HEK293 (cell line): ENCODE results near the gene TRMU.

Experiments used
- CTCF ChIA-PET: fragments of 350-600 bp; formaldehyde crosslinking; extraction: SDS; loops from one replicate; lab custom pipeline; 2021; ENCODE audit warnings: antibody characterized with exemption; lab: Yijun Ruan, JAX
- POLR2A ChIA-PET: fragments of 300-600 bp; formaldehyde crosslinking; extraction: SDS; loops from one replicate; lab custom pipeline; 2020; ENCODE audit warnings: antibody characterized with exemption, inconsistent platforms; lab: Yijun Ruan, JAX
- H3K27ac ChIP-seq: fragments of 200-500 bp; sonication (Bioruptor generic); 2 replicates; pipeline ENCODE4 v1.5.1; 2014; ENCODE audit warnings: low read depth, low read length, control low read depth, inconsistent platforms; ENCODE audit errors: extremely low read depth
- H3K36me3 ChIP-seq, 2 experiments: fragments of 200-500 bp in 1 of 2; sonication (Bioruptor generic) in 1 of 2; 1 replicate in 1 of 2; 2 replicates in 1 of 2; pipeline ENCODE4 v1.5.1; 2014 to 2017; ENCODE audit warnings: inconsistent platforms in 2 of 2, low read length in 2 of 2; ENCODE audit not compliant: control insufficient read depth in 2 of 2, insufficient read depth in 1 of 2
- H3K4me1 ChIP-seq: fragments of 200-500 bp; sonication (Bioruptor generic); 2 replicates; pipeline ENCODE4 v1.5.1; 2014; ENCODE audit warnings: mild to moderate bottlenecking, low read length, inconsistent platforms; ENCODE audit not compliant: control insufficient read depth, insufficient read depth
- H3K4me3 ChIP-seq: 2 replicates; pipeline ENCODE4 v1.5.1; 2011; ENCODE audit warnings: low read depth, mild to moderate bottlenecking, control low read depth, low read length, moderate library complexity
- H3K9me3 ChIP-seq: fragments of 200-500 bp; sonication (Bioruptor generic); 2 replicates; pipeline ENCODE4 v1.5.1; 2014; ENCODE audit warnings: low read depth, low read length, inconsistent platforms; ENCODE audit not compliant: control insufficient read depth, insufficient read depth
- FEZF1 ChIP-seq: fragments of 450-650 bp; formaldehyde crosslinking; IDR thresholded peaks from 2 replicates; pipeline ENCODE4 v1.5.1; 2016; ENCODE audit warnings: missing biosample characterization, missing genetic modification characterization
- KLF9 ChIP-seq: fragments of 450-650 bp; formaldehyde crosslinking; IDR thresholded peaks from 2 replicates; pipeline ENCODE4 v1.5.1; 2016; ENCODE audit warnings: missing biosample characterization, missing genetic modification characterization, low read depth
- SALL2 ChIP-seq: fragments of 450-650 bp; formaldehyde crosslinking; IDR thresholded peaks from 2 replicates; pipeline ENCODE4 v1.5.0; 2017; ENCODE audit warnings: missing biosample characterization, mild to moderate bottlenecking, missing genetic modification characterization, borderline replicate concordance
- WT1 ChIP-seq: fragments of 450-650 bp; formaldehyde crosslinking; IDR thresholded peaks from 2 replicates; pipeline ENCODE4 v1.5.1; 2016; ENCODE audit warnings: missing biosample characterization, missing genetic modification characterization
- ZBTB17 ChIP-seq: fragments of 450-650 bp; formaldehyde crosslinking; IDR thresholded peaks from 2 replicates; pipeline ENCODE4 v1.5.1; 2016; ENCODE audit warnings: missing biosample characterization, missing genetic modification characterization
- ZBTB8A ChIP-seq: fragments of 450-650 bp; formaldehyde crosslinking; IDR thresholded peaks from 2 replicates; pipeline ENCODE4 v1.5.1; 2016; ENCODE audit warnings: missing biosample characterization, missing genetic modification characterization
- ZNF121 ChIP-seq: fragments of 450-650 bp; formaldehyde crosslinking; IDR thresholded peaks from 2 replicates; pipeline ENCODE4 v1.5.1; 2016; ENCODE audit warnings: missing biosample characterization, missing genetic modification characterization
- ZNF24 ChIP-seq: fragments of 450-650 bp; formaldehyde crosslinking; IDR thresholded peaks from 2 replicates; pipeline ENCODE4 v1.5.1; 2016; ENCODE audit warnings: missing biosample characterization, missing genetic modification characterization
- ZNF266 ChIP-seq: fragments of 450-650 bp; formaldehyde crosslinking; IDR thresholded peaks from 2 replicates; pipeline ENCODE4 v1.5.1; 2016; ENCODE audit warnings: missing biosample characterization, missing genetic modification characterization, low read depth
- ZNF514 ChIP-seq: fragments of 450-650 bp; formaldehyde crosslinking; IDR thresholded peaks from 2 replicates; pipeline ENCODE4 v1.5.1; 2016; ENCODE audit warnings: missing biosample characterization, missing genetic modification characterization
- ZNF530 ChIP-seq: fragments of 450-650 bp; formaldehyde crosslinking; IDR thresholded peaks from 2 replicates; pipeline ENCODE4 v1.5.1; 2016; ENCODE audit warnings: low read depth, missing biosample characterization, missing genetic modification characterization
- ZNF544 ChIP-seq: fragments of 450-650 bp; formaldehyde crosslinking; IDR thresholded peaks from 2 replicates; pipeline ENCODE4 v1.5.0; 2017; ENCODE audit warnings: missing biosample characterization, missing genetic modification characterization
- ZNF548 ChIP-seq: fragments of 450-650 bp; formaldehyde crosslinking; IDR thresholded peaks from 2 replicates; pipeline ENCODE4 v1.5.1; 2016; ENCODE audit warnings: missing biosample characterization, missing genetic modification characterization
- ZNF596 ChIP-seq: fragments of 450-650 bp; IDR thresholded peaks from 2 replicates; pipeline ENCODE4 v1.5.0; 2018; ENCODE audit warnings: missing biosample characterization, mild to moderate bottlenecking, missing genetic modification characterization, moderate library complexity
- ZNF623 ChIP-seq: fragments of 450-650 bp; formaldehyde crosslinking; IDR thresholded peaks from 2 replicates; pipeline ENCODE4 v1.5.1; 2016; ENCODE audit warnings: missing biosample characterization, missing genetic modification characterization
- ZNF677 ChIP-seq: fragments of 450-650 bp; IDR thresholded peaks from 2 replicates; pipeline ENCODE4 v1.5.0; 2018; ENCODE audit warnings: missing biosample characterization, mild to moderate bottlenecking, missing genetic modification characterization, moderate library complexity
- ZNF701 ChIP-seq: fragments of 450-650 bp; formaldehyde crosslinking; IDR thresholded peaks from 2 replicates; pipeline ENCODE4 v1.5.1; 2016; ENCODE audit warnings: missing biosample characterization, missing genetic modification characterization
- ZNF747 ChIP-seq: fragments of 450-650 bp; formaldehyde crosslinking; IDR thresholded peaks from 2 replicates; pipeline ENCODE4 v1.5.1; 2016; ENCODE audit warnings: missing biosample characterization, missing genetic modification characterization
- ZNF792 ChIP-seq: fragments of 450-650 bp; formaldehyde crosslinking; IDR thresholded peaks from 2 replicates; pipeline ENCODE4 v1.5.1; 2016; ENCODE audit warnings: missing biosample characterization, missing genetic modification characterization
- TF ChIP-seq, protein P1 (sequence below): fragments of 450-650 bp; formaldehyde crosslinking; IDR thresholded peaks from 2 replicates; pipeline ENCODE4 v1.5.1; 2016; ENCODE audit warnings: missing biosample characterization, missing genetic modification characterization
- TF ChIP-seq, protein P2 (sequence below): fragments of 450-650 bp; formaldehyde crosslinking; IDR thresholded peaks from 2 replicates; pipeline ENCODE4 v1.5.1; 2016; ENCODE audit warnings: missing biosample characterization, missing genetic modification characterization
- TF ChIP-seq, protein P3 (sequence below): fragments of 450-650 bp; formaldehyde crosslinking; IDR thresholded peaks from 2 replicates; pipeline ENCODE4 v1.5.1; 2017; ENCODE audit warnings: missing biosample characterization, missing genetic modification characterization
- TF ChIP-seq, protein P4 (sequence below): fragments of 450-650 bp; formaldehyde crosslinking; IDR thresholded peaks from 2 replicates; pipeline ENCODE4 v1.5.0; 2017; ENCODE audit warnings: missing biosample characterization, missing genetic modification characterization, borderline replicate concordance
- TF ChIP-seq, protein P5 (sequence below): fragments of 450-650 bp; formaldehyde crosslinking; IDR thresholded peaks from 2 replicates; pipeline ENCODE4 v1.5.1; 2016; ENCODE audit warnings: missing biosample characterization, missing genetic modification characterization

TRMU gene

DNA sequence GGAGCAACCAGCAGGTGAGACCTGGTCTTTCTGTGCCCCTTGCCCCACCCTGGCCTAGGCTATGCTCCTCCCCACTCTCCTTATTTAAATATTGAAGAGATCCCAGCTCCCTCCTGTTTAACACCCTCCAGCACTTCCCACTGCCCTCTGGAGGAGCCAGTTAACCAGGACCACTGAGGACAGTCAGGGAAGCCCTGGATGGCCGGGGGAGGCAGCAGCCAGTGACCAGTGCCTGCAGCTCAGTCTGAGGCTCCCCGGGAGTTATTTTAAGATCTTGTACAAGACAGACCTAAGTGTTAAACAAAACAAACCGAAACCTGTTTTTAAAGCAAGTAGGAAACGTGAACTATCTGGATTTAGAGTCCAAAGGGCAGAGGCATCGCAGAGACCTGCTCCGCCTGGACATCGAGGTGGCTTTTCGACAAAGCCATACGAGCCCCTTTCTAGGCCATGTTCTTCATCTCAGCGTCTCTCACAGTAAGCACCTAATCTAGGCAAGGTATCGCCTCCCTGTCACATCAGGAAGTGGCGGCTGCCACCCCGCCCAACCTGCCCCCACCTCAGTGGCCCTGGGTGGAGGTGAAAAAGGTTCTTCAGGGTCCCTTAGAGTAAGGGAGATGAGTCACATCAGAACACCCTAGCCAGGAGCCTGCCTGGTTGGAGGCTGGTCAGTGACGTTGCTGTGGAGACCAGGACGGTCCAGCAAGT lies 35.2 kb downstream of the TRMU start:
- Histone ChIP-seq H3K36me3 (peaks cover 4 to 21% of the 10 kb centered on the region in 2 experiments; a peak in 2 of 3 replicates), H3K9me3 (no peaks in the 10 kb centered on the region), H3K4me1 (peaks cover 9% of the 10 kb centered on the region; the same call in 1 of the 2 replicates), H3K27ac (no peak overlapping the region), H3K4me3 (no peak overlapping the region)
- POLR2A ChIA-PET: interaction anchor here (0.8 kb wide), 1 partner anchor 12 kb away, joined by 3 read pairs; no protein-coding TSS in a partner anchor
- CTCF ChIA-PET: interaction anchor here (0.6 to 0.7 kb wide), 2 partner anchors 17 to 74 kb away, joined by 3 read pairs; no protein-coding TSS in a partner anchor
- TF ChIP-seq WT1 (no peak), ZNF792 (tag by site-specific recombination) (no peak), ZNF544 (tag by site-specific recombination) (no peak), ZNF530 (no peak), ZNF596 (no peak), ZBTB8A (tag by site-specific recombination) (no peak), ZNF548 (tag by site-specific recombination) (no peak)
- TF ChIP-seq, protein P1, sequence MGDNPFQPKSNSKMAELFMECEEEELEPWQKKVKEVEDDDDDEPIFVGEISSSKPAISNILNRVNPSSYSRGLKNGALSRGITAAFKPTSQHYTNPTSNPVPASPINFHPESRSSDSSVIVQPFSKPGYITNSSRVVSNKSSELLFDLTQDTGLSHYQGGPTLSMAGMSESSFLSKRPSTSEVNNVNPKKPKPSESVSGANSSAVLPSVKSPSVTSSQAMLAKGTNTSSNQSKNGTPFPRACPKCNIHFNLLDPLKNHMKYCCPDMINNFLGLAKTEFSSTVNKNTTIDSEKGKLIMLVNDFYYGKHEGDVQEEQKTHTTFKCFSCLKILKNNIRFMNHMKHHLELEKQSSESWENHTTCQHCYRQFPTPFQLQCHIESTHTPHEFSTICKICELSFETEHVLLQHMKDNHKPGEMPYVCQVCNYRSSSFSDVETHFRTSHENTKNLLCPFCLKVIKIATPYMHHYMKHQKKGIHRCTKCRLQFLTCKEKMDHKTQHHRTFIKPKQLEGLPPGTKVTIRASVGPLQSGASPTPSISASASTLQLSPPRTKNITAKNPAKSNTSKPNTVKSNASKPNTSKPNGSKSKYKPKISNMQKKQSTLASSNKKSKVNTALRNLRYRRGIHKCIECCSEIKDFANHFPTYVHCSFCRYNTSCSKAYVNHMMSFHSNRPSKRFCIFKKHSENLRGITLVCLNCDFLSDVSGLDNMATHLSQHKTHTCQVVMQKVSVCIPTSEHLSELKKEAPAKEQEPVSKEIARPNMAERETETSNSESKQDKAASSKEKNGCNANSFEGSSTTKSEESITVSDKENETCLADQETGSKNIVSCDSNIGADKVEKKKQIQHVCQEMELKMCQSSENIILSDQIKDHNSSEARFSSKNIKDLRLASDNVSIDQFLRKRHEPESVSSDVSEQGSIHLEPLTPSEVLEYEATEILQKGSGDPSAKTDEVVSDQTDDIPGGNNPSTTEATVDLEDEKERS (tag by site-specific recombination): no peak

DNA sequence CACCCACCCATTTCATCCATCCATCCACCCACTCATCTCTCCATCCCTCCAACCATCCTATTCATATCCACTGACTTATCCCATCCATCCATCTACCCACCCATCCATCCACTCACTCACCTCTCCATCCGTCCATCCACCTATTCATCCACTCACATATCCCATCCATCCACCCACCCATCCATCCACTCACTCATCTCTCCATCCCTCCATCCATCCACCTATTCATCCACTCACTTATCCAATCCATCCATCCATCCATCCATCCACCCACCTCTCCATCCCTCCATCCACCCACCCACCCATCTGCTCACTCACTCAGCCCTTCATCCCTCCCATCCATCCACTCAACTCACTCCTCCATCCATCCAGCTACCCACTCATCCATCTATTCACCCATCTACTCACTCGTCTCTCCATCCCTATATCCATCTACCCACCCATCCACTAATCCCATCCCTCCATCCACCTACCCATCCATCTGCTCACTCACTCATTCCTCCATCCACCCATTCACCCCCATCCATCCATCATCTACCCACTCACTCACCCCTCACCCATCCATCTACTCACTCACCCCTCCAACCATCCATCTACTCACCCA lies 36.2 kb downstream of the TRMU start:
- H3K36me3 ChIP-seq: peaks cover 10 to 24% of the 10 kb centered on the region in 2 experiments; a peak in 2 of 3 replicates
- H3K4me1 ChIP-seq: peaks cover 9% of the 10 kb centered on the region; the same call in 1 of the 2 replicates
- no peaks in the 10 kb centered on the region for H3K9me3 ChIP-seq
- POLR2A ChIA-PET: interaction anchor here (0.8 kb wide), 1 partner anchor 13 kb away, joined by 3 read pairs; no protein-coding TSS in a partner anchor
- CTCF ChIA-PET: interaction anchor here (0.7 kb wide), 1 partner anchor 18 kb away, joined by 3 read pairs; no protein-coding TSS in a partner anchor
- H3K27ac ChIP-seq: no peak overlapping the region
- H3K4me3 ChIP-seq: no peak overlapping the region
- TF ChIP-seq ZBTB17 (peak; percentile 92), ZNF623 (tag by site-specific recombination) (no peak), ZNF266 (tag by site-specific recombination) (no peak), ZNF514 (tag by site-specific recombination) (no peak), KLF9 (tag by site-specific recombination) (no peak), ZNF747 (tag by site-specific recombination) (no peak), ZNF24 (no peak), ZNF121 (tag by site-specific recombination) (no peak), SALL2 (0 out of 2 replicates have a peak, but pooled peaks have one; percentile 2), ZNF677 (tag by site-specific recombination) (no peak), ZNF701 (tag by site-specific recombination) (no peak), FEZF1 (tag by site-specific recombination) (no peak)
- TF ChIP-seq, protein P2, sequence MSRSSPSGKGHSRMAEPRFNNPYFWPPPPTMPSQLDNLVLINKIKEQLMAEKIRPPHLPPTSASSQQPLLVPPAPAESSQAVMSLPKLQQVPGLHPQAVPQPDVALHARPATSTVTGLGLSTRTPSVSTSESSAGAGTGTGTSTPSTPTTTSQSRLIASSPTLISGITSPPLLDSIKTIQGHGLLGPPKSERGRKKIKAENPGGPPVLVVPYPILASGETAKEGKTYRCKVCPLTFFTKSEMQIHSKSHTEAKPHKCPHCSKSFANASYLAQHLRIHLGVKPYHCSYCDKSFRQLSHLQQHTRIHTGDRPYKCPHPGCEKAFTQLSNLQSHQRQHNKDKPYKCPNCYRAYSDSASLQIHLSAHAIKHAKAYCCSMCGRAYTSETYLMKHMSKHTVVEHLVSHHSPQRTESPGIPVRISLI (tag by site-specific recombination): no peak
- TF ChIP-seq, protein P3, sequence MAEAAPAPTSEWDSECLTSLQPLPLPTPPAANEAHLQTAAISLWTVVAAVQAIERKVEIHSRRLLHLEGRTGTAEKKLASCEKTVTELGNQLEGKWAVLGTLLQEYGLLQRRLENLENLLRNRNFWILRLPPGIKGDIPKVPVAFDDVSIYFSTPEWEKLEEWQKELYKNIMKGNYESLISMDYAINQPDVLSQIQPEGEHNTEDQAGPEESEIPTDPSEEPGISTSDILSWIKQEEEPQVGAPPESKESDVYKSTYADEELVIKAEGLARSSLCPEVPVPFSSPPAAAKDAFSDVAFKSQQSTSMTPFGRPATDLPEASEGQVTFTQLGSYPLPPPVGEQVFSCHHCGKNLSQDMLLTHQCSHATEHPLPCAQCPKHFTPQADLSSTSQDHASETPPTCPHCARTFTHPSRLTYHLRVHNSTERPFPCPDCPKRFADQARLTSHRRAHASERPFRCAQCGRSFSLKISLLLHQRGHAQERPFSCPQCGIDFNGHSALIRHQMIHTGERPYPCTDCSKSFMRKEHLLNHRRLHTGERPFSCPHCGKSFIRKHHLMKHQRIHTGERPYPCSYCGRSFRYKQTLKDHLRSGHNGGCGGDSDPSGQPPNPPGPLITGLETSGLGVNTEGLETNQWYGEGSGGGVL (tag by site-specific recombination): no peak
- TF ChIP-seq, protein P4, sequence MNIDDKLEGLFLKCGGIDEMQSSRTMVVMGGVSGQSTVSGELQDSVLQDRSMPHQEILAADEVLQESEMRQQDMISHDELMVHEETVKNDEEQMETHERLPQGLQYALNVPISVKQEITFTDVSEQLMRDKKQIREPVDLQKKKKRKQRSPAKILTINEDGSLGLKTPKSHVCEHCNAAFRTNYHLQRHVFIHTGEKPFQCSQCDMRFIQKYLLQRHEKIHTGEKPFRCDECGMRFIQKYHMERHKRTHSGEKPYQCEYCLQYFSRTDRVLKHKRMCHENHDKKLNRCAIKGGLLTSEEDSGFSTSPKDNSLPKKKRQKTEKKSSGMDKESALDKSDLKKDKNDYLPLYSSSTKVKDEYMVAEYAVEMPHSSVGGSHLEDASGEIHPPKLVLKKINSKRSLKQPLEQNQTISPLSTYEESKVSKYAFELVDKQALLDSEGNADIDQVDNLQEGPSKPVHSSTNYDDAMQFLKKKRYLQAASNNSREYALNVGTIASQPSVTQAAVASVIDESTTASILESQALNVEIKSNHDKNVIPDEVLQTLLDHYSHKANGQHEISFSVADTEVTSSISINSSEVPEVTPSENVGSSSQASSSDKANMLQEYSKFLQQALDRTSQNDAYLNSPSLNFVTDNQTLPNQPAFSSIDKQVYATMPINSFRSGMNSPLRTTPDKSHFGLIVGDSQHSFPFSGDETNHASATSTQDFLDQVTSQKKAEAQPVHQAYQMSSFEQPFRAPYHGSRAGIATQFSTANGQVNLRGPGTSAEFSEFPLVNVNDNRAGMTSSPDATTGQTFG (tag by site-specific recombination): no peak; the same call in 1 of the 2 replicates
- TF ChIP-seq, protein P5, sequence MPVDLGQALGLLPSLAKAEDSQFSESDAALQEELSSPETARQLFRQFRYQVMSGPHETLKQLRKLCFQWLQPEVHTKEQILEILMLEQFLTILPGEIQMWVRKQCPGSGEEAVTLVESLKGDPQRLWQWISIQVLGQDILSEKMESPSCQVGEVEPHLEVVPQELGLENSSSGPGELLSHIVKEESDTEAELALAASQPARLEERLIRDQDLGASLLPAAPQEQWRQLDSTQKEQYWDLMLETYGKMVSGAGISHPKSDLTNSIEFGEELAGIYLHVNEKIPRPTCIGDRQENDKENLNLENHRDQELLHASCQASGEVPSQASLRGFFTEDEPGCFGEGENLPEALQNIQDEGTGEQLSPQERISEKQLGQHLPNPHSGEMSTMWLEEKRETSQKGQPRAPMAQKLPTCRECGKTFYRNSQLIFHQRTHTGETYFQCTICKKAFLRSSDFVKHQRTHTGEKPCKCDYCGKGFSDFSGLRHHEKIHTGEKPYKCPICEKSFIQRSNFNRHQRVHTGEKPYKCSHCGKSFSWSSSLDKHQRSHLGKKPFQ (tag by site-specific recombination): no peak
